K562 (cell line): Measurements from ENCODE around the gene MORF4L1. TPM values are rescaled to one million over a fixed set of nuclear protein-coding genes. Genes with fewer than 3 reads are reported as not detected.
A peak's percentile ranks its signal among the peaks of the same experiment; 100 is the strongest.

Experiments used
- ARID1B ChIP-seq: fragments of 450-650 bp; IDR thresholded peaks from 2 replicates; pipeline ENCODE4 v1.6.1; 2016; ENCODE audit warnings: antibody characterized with exemption, mild to moderate bottlenecking, inconsistent platforms
- CXXC5 ChIP-seq: fragments of 250-450 bp; sonication (Bioruptor Pico); IDR thresholded peaks from 2 replicates; pipeline ENCODE4 v1.8.0; 2022; ENCODE audit warnings: inconsistent platforms, mild to moderate bottlenecking, moderate library complexity
- GABPB2 ChIP-seq: fragments of 250-450 bp; sonication (Bioruptor Pico); conservative IDR thresholded peaks from 2 replicates; pipeline ENCODE4 v1.5.1; 2021; ENCODE audit warnings: mild to moderate bottlenecking
- GTF3C2 ChIP-seq: IDR thresholded peaks from 3 replicates; pipeline ENCODE4 v1.6.1; 2011; ENCODE audit warnings: borderline replicate concordance, mild to moderate bottlenecking, moderate library complexity; ENCODE audit not compliant: insufficient read length; ENCODE audit errors: extremely low read depth
- ILF3 ChIP-seq: fragments of 450-650 bp; IDR thresholded peaks from 2 replicates; pipeline ENCODE4 v1.6.1; 2018; ENCODE audit warnings: antibody characterized with exemption, mild to moderate bottlenecking, moderate library complexity, borderline replicate concordance
- KAT8 ChIP-seq: fragments of 450-650 bp; IDR thresholded peaks from 2 replicates; pipeline ENCODE4 v1.6.1; 2016; ENCODE audit warnings: low read depth, mild to moderate bottlenecking
- NCOA1 ChIP-seq: fragments of 450-650 bp; IDR thresholded peaks from 2 replicates; pipeline ENCODE4 v1.6.1; 2016; ENCODE audit warnings: low read depth
- RBFOX2 ChIP-seq: fragments of 200-400 bp; formaldehyde crosslinking; IDR thresholded peaks from 2 replicates; pipeline ENCODE4 v1.6.1; 2017; ENCODE audit warnings: low read depth, mild to moderate bottlenecking, low read length, moderate library complexity
- SAFB ChIP-seq: fragments of 200-400 bp; formaldehyde crosslinking; IDR thresholded peaks from 2 replicates; pipeline ENCODE4 v1.6.1; 2017; ENCODE audit warnings: low read depth, low read length, borderline replicate concordance
- SAFB2 ChIP-seq: fragments of 200-400 bp; formaldehyde crosslinking; IDR thresholded peaks from 2 replicates; pipeline ENCODE4 v1.6.1; 2018; ENCODE audit warnings: borderline replicate concordance, low read length, low read depth, moderate library complexity; ENCODE audit not compliant: severe bottlenecking
- SREBF1 ChIP-seq: fragments of 150-350 bp; IDR thresholded peaks from 2 replicates; pipeline ENCODE4 v1.6.1; 2014; ENCODE audit warnings: antibody characterized with exemption, low read depth, low read length, borderline replicate concordance
- ZNF133 ChIP-seq: fragments of 250-450 bp; sonication (Bioruptor Pico); IDR thresholded peaks from 2 replicates; pipeline ENCODE4 v1.4.0; 2020; ENCODE audit warnings: mild to moderate bottlenecking
- ZNF197 ChIP-seq: fragments of 200-800 bp; sonication (Bioruptor generic); IDR thresholded peaks from 2 replicates; pipeline ENCODE4 v1.6.1; 2016; ENCODE audit warnings: low read depth, missing genetic modification characterization, missing compliant biosample characterization
- ZNF408 ChIP-seq: fragments of 250-450 bp; sonication (Bioruptor Pico); IDR thresholded peaks from 2 replicates; pipeline ENCODE4 v1.4.0; 2020; ENCODE audit warnings: low read depth, mild to moderate bottlenecking, moderate library complexity
- polyA plus RNA-seq, 8 experiments: library from polyadenylated mRNA; depleted of rRNA in 4 of 8; stranded (reverse) in 5 of 8; unstranded in 3 of 8; fragments of >200 nt; fragmentation: Nextera tagmentation in 2 of 8; fragmentation: Illumina TruSeq in 1 of 8; extraction: Ambion mirVana in 2 of 8; extraction: Trizol in 1 of 8; gene quantifications; 2 replicates each; pipeline versions ENCODE4 v1.2.1 to v1.2.3, GENCODE V29; 2011 to 2014; ENCODE audit warnings: inconsistent platforms in 1 of 8, missing spikeins in 1 of 8
- total RNA-seq, 7 experiments: library from RNA; depleted of rRNA in 6 of 7; stranded (reverse); fragments of >200 nt in 6 of 7; fragmentation: Illumina TruSeq in 2 of 7; extraction: Trizol in 2 of 7; gene quantifications; 2 replicates each; pipeline versions ENCODE4 v1.2.1 to v1.2.3, GENCODE V29; 2011 to 2021; ENCODE audit warnings: low replicate concordance in 1 of 7
- TF ChIP-seq, protein P1 (sequence below): fragments of 450-650 bp; IDR thresholded peaks from 2 replicates; pipeline ENCODE4 v1.6.1; 2018; ENCODE audit not compliant: partially characterized antibody
- TF ChIP-seq, protein P2 (sequence below): IDR thresholded peaks from 2 replicates; pipeline ENCODE4 v1.6.1; 2011; ENCODE audit warnings: borderline replicate concordance, low read depth, mild to moderate bottlenecking, moderate library complexity, low read length; ENCODE audit not compliant: insufficient read depth, poor library complexity, severe bottlenecking

The MORF4L1 gene
- total and polyA plus RNA-seq, 9 of the 15 experiments (the other 6 are each of a cell fraction or from before 2014, with no cell fraction given): 127 to 615 (median 281) TPM

DNA sequence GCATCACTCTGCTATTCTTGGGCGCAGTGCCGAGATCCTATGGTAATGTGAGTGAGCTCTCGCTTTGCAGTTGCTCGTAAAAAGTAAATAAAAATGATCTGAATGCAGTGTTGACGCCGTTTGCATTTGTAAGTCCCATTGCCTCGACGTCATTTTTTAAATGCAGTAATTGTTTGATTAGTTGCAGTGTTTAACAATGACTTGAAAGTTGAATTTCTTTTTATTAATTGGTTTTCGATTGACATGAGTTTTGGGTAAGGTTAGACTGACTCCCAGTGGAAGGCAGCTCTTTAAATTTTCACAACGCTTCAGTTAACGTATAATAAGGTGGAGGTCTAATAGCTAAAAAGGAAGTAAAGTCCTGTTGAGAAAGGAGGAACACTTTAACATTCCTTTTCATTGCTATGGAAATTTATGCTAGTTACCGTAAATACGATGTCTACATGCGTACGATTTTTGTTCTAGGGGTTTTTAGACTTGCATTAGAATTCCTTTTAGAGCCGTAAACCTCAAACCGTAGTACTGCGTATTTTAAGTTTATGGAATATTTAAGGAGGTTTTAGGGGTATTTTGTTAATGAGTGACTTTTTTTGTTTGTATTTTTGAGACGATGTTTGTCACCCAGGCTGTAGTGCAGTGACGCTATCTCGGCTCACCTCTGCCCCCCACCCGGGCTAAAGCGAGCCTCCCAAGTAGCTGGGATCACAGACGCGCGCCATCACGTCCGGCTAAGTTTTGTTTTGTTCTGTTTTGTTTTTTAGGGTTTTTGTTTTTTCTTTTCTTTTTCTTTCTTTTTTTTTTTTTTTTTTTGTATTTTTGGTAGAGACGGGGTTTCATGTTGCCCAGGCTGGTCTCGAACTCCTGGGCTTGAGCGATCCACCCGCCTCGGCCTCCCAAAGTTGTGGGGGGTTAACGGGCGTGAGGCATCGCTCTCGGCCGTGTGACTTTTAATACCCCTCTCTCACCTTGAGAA lies 1.4 kb downstream of the MORF4L1 start (continued):
- TF ChIP-seq, protein P1, sequence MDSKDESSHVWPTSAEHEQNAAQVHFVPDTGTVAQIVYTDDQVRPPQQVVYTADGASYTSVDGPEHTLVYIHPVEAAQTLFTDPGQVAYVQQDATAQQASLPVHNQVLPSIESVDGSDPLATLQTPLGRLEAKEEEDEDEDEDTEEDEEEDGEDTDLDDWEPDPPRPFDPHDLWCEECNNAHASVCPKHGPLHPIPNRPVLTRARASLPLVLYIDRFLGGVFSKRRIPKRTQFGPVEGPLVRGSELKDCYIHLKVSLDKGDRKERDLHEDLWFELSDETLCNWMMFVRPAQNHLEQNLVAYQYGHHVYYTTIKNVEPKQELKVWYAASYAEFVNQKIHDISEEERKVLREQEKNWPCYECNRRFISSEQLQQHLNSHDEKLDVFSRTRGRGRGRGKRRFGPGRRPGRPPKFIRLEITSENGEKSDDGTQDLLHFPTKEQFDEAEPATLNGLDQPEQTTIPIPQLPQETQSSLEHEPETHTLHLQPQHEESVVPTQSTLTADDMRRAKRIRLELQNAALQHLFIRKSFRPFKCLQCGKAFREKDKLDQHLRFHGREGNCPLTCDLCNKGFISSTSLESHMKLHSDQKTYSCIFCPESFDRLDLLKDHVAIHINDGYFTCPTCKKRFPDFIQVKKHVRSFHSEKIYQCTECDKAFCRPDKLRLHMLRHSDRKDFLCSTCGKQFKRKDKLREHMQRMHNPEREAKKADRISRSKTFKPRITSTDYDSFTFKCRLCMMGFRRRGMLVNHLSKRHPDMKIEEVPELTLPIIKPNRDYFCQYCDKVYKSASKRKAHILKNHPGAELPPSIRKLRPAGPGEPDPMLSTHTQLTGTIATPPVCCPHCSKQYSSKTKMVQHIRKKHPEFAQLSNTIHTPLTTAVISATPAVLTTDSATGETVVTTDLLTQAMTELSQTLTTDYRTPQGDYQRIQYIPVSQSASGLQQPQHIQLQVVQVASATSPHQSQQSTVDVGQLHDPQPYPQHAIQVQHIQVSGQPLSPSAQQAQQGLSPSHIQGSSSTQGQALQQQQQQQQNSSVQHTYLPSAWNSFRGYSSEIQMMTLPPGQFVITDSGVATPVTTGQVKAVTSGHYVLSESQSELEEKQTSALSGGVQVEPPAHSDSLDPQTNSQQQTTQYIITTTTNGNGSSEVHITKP: peak; percentile 4
- TF ChIP-seq SAFB2: no peak
- no peak for TF ChIP-seq GTF3C2
- no peak for TF ChIP-seq SAFB
- peak; percentile 48; the same call in 1 of the 2 replicates for TF ChIP-seq ILF3
- no peak for TF ChIP-seq KAT8
- TF ChIP-seq SREBF1: no peak
- peak; percentile 17; the same call in 1 of the 2 replicates for TF ChIP-seq ARID1B
- peak; percentile 53; the same call in 1 of the 2 replicates for TF ChIP-seq RBFOX2
- TF ChIP-seq, protein P2, sequence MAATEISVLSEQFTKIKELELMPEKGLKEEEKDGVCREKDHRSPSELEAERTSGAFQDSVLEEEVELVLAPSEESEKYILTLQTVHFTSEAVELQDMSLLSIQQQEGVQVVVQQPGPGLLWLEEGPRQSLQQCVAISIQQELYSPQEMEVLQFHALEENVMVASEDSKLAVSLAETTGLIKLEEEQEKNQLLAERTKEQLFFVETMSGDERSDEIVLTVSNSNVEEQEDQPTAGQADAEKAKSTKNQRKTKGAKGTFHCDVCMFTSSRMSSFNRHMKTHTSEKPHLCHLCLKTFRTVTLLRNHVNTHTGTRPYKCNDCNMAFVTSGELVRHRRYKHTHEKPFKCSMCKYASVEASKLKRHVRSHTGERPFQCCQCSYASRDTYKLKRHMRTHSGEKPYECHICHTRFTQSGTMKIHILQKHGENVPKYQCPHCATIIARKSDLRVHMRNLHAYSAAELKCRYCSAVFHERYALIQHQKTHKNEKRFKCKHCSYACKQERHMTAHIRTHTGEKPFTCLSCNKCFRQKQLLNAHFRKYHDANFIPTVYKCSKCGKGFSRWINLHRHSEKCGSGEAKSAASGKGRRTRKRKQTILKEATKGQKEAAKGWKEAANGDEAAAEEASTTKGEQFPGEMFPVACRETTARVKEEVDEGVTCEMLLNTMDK: no peak
- no peak for TF ChIP-seq GABPB2 (CRISPR knock-in tag)
- no peak for TF ChIP-seq ZNF408 (CRISPR knock-in tag)
- peak; percentile 58 for TF ChIP-seq NCOA1
- TF ChIP-seq ZNF133: no peak
- TF ChIP-seq CXXC5 (CRISPR knock-in tag): 0 out of 2 replicates have a peak, but pooled peaks have one; percentile 28
- TF ChIP-seq ZNF197 (CRISPR knock-in tag): no peak
